Neutrophil (primary cell): Measurements from ENCODE around the gene NPAS1.

Experiments used
- H3K27ac ChIP-seq: fragments of 200-600 bp; sonication (generic); 2 replicates; pipeline ENCODE4 v1.5.1; 2016; ENCODE audit warnings: mild to moderate bottlenecking, moderate library complexity
- H3K27me3 ChIP-seq: fragments of 200-600 bp; sonication (generic); 2 replicates; pipeline ENCODE4 v1.6.0; 2016; ENCODE audit warnings: mild to moderate bottlenecking
- H3K36me3 ChIP-seq: fragments of 200-600 bp; sonication (generic); 2 replicates; pipeline ENCODE4 v1.5.1; 2017
- H3K4me1 ChIP-seq, 2 experiments: fragments of 200-600 bp in 1 of 2; sonication (generic) in 1 of 2; 1 replicate in 1 of 2; 2 replicates in 1 of 2; pipeline versions ENCODE4 v1.5.1 to v1.6.1; 2013 to 2016; ENCODE audit warnings: low read depth in 1 of 2, low read length in 1 of 2, mild to moderate bottlenecking in 1 of 2, moderate library complexity in 1 of 2; ENCODE audit not compliant: control insufficient read depth in 1 of 2, insufficient read depth in 1 of 2
- H3K4me3 ChIP-seq, 2 experiments: fragments of 200-600 bp in 1 of 2; sonication (generic) in 1 of 2; 1 replicate in 1 of 2; 2 replicates in 1 of 2; pipeline ENCODE4 v1.5.1; 2013 to 2016; ENCODE audit warnings: low read depth in 1 of 2, low read length in 1 of 2, mild to moderate bottlenecking in 1 of 2, moderate library complexity in 1 of 2
- H3K9me3 ChIP-seq: fragments of 200-600 bp; sonication (generic); 2 replicates; pipeline ENCODE4 v1.5.1; 2016
- TF ChIP-seq, protein P1 (sequence below): fragments of 200-600 bp; sonication (generic); IDR thresholded peaks from 2 replicates; pipeline ENCODE4 v1.5.1; 2016; ENCODE audit warnings: antibody characterized with exemption

Gene NPAS1

DNA sequence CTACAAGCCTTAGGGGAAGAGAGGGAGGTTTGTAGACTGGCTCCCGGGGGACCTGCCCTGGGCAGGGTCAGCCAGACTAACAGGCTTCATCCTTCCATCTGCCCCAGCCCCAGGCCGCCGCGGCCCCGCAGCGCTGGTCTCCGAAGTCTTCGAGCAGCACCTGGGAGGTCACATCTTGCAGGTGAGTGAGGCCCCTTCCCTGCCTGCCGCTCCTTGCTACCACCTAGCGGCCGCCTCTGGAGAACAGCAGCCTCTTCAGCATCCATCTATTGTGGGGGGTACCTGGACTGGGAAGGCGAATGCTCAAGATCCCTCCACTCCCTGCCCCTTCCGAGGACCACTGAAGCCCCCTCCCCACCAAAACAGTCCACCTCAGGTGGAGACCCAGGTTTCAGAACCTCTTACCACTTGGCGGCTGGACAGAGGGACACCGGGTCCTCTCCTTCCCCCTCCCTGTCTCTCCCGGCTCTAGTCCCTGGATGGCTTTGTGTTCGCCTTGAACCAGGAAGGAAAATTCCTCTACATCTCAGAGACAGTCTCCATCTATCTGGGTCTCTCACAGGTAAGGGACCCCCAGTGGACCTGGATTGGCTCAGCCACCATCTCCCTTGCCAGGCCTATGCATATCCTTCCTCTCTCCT lies 12.7 kb downstream of the NPAS1 start:
- H3K36me3 ChIP-seq = no peaks in the 10 kb centered on the region
- H3K27me3 ChIP-seq = peaks cover 82% of the 10 kb centered on the region
- H3K27ac ChIP-seq = no peak overlapping the region
- H3K4me1 ChIP-seq = peaks cover 14 to 19% of the 10 kb centered on the region in 2 experiments
- TF ChIP-seq, protein P1, sequence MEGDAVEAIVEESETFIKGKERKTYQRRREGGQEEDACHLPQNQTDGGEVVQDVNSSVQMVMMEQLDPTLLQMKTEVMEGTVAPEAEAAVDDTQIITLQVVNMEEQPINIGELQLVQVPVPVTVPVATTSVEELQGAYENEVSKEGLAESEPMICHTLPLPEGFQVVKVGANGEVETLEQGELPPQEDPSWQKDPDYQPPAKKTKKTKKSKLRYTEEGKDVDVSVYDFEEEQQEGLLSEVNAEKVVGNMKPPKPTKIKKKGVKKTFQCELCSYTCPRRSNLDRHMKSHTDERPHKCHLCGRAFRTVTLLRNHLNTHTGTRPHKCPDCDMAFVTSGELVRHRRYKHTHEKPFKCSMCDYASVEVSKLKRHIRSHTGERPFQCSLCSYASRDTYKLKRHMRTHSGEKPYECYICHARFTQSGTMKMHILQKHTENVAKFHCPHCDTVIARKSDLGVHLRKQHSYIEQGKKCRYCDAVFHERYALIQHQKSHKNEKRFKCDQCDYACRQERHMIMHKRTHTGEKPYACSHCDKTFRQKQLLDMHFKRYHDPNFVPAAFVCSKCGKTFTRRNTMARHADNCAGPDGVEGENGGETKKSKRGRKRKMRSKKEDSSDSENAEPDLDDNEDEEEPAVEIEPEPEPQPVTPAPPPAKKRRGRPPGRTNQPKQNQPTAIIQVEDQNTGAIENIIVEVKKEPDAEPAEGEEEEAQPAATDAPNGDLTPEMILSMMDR = peak; percentile 40
- no peak overlapping the region for H3K4me3 ChIP-seq
- no peaks in the 10 kb centered on the region for H3K9me3 ChIP-seq

DNA sequence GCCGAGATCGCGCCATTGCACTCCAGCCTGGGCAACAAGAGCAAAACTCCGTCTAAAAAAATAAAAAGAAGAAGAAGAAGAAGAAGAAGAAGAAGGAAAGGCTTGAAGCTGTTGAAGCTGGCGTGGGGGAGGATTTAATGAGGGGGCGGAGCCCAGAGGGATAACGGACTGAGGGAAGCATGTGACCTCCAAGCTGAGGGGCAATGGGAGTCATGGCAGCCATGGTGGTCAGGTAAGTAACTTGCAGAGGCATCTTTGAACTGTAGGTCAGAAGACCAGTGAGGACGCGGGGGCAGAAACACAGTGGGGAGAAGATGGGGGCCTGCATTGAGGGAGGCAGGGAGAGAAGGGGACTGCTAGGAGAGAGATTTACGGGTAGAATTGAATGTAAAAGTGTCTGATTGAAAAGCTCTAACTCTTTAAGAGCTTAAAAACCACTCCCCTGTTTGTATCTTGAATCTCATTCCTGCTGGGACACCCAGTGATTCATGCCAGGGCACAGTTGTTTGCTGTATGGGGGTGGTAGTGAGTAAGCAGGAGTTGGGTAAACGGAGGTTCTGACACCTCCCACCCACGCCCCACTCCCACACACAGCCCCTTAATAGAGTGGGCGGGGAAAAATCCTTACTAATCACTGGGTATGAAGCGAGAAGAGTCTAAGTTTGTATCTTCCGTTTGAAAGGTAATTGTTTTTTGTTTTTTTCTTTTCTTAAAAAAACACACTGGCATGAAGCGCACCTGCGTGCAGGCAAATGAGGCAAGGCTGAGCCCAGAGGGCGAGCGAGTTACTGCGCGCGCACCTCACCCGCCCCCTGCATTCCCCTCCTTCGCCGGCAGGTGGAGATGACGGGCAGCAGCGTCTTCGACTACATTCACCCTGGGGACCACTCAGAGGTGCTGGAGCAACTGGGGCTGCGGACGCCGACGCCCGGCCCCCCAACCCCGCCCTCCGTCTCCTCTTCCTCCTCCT lies 15.8 kb downstream of the NPAS1 start:
- peak overlapping the region; percentile 62 for H3K27ac ChIP-seq
- peaks cover 14 to 19% of the 10 kb centered on the region in 2 experiments for H3K4me1 ChIP-seq
- H3K27me3 ChIP-seq = peaks cover 51% of the 10 kb centered on the region
- H3K4me3 ChIP-seq = peak overlapping the region; percentile 60 to 65
- H3K9me3 ChIP-seq = no peaks in the 10 kb centered on the region
- TF ChIP-seq, protein P1 = peak; percentile 99
- no peaks in the 10 kb centered on the region for H3K36me3 ChIP-seq

DNA sequence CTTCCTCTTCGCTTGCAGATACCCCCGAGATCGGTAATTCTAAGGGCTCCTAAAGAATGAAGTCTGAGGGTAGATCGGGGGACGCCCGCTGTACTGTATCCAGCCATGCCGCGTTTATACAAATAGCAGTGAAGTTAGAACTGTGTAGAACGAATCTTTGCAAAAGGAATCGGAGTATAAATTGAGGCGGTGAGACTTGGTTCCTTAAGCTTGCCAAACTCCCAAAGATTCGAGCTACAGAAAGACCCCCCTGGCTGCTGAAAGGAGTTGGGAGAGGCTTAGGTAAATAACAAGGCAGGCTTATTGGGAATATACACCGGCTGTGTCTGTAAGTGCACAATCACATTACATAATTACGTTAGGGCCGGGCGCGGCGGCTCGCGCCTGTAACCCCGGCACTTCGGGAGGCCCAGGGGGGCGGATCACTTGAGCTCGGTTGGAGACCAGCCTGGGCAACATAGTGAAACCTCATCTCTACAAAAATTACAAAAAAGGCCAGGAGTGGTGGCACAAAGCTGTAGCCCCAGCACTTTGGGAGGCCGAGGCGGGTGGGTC lies 16.5 kb downstream of the NPAS1 start:
- TF ChIP-seq, protein P1 = no peak
- Histone ChIP-seq H3K27ac (peak overlapping the region; percentile 62), H3K9me3 (no peaks in the 10 kb centered on the region)

DNA sequence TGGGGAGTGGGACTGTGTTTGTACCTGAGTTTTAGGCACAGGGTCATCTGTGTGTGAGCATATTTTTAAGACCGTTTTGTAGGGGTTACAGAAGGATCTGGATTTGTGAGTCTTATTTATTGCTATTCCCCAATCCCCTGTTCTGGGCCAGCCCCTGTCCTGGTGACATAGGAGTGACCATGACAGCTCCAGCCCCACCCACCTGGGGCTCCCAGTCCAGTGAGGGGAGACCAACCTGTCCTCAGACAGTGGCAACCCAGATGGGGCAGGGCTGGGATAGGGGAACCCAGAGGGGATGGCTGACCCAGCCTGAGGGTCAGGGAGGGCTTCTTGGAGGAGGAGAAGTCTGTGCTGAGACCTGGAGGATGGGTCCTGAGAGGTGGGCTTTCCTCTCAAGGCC lies 18.1 kb downstream of the NPAS1 start:
- H3K36me3 ChIP-seq = peaks cover 6% of the 10 kb centered on the region
- TF ChIP-seq, protein P1 = no peak

More for the DNA sequence above, 16.5 kb downstream of the NPAS1 start:
- H3K4me1 ChIP-seq = peaks cover 14 to 19% of the 10 kb centered on the region in 2 experiments
- peak overlapping the region; percentile 60 to 65 for H3K4me3 ChIP-seq
- H3K36me3 ChIP-seq = no peaks in the 10 kb centered on the region
- H3K27me3 ChIP-seq = peaks cover 43% of the 10 kb centered on the region

DNA sequence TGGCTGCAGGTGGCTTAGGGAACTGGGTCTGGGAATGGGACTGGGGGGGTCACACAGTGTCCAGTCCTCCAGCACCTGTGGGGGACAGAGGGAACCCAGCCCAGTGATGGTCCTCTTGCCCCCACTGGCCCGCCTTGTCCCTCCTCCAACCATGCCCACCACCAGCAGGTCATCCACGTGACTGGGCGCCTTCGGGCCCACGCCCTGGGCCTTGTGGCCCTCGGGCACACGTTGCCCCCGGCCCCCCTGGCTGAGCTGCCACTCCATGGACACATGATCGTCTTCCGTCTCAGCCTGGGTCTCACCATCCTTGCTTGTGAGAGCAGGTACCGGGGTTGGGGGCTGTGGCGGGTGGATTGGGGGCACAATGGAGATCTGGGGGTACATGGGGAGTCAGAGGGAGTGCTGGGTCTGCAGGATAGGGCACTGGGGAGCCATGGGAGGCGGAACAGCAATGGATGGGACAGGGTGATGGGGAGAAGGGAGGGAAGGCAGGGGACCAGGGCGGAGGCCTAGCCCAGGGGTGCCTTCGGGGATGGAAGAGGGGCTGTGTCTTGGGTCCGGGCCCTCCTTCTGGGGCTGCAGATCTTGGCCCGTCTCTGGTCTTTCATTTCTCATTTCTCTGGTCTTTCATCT lies 19.7 kb downstream of the NPAS1 start:
- Histone ChIP-seq H3K4me1 (peaks cover 14 to 19% of the 10 kb centered on the region in 2 experiments), H3K4me3 (no peak overlapping the region), H3K36me3 (peaks cover 16% of the 10 kb centered on the region), H3K9me3 (no peaks in the 10 kb centered on the region), H3K27me3 (peaks cover 15% of the 10 kb centered on the region), H3K27ac (no peak overlapping the region)
- TF ChIP-seq, protein P1 = no peak

More for the DNA sequence above, 18.1 kb downstream of the NPAS1 start:
- Histone ChIP-seq H3K27me3 (peaks cover 27% of the 10 kb centered on the region), H3K27ac (no peak overlapping the region), H3K9me3 (no peaks in the 10 kb centered on the region), H3K4me3 (no peak overlapping the region), H3K4me1 (peaks cover 14 to 19% of the 10 kb centered on the region in 2 experiments)
